Stimulated activated CD8-positive, alpha-beta memory T cell treated with anti-CD3 and anti-CD28 coated beads, Interleukin-15, amount 100 ng/mL, for 48 hours (primary cell): Measurements from ENCODE around the gene RNF121.

Experiments used
- DNase-seq, 2 donors: peaks; one replicate each; pipeline ENCODE4 v3.0.0-alpha.2; 2020; ENCODE audit warnings: low read depth in 2 of 2

Gene RNF121

DNA sequence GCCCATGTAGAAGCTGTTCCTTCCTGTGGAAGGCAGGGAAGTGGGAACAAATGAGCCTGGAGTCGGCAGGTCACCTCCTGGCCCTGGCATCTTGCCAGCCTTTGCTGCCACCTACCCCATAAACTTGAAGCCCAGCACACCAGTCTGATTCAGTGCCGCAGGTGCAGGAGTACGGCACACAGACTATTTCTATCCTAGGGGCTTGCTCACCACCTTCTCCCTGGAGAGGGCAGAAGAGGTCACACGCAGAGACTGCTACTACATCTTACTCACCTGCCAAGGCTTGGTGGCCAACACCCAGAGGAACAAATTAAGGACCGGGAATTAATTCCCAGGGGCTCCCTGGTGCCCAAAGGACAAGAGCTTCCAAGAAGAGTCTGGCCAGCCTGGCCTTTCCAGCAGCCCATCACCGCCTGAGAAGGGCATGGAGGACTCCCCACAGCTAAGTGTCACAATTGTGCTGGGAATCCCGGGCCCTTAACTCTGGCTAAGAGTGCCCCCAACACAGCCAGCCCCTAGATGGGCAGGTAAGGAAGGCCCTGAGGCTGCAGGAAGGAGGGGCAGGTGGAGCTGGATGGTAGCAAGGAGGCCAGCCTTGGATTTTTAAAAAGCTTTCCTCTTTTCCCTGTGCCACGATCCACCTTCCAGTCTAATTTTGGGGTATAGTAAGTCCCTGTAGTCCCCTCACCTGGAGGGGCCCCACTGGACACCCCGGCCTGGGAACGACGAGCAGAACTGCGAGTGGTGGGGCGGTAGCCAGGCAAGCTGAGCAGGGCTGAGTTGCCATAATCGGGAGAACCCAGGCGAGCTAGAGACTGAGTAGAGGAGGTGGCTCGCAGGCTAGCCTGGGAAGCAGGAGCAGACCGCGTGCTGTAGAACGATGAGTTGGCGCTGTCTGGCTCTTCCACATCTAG is 76.8 kb downstream of the RNF121 start:
- no peak for DNase-seq

GRCh38 chr11:72006309-72007088 is 77.7 kb downstream of the RNF121 start:
- DNase-seq = no peak

DNA sequence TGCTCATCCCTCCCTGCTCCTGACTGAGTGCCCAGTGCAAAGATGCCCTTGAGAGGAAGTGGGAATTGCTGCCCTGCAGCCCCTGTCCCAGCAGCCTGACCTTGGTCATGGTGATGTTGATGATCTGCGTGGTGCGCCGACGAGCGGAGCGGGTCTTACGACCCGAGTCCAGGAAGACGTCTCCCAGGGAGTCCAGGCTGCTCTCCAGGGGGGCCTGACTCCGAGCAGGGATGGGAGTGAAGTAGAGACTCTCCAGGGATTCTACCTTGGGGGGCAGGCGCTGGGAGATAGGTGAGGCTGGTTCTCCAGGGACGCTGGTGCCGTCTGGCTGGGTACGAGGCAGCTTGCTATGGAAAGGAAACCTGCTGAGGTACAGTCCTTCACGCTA is 78.2 kb downstream of the RNF121 start:
- DNase-seq = no peak

DNA sequence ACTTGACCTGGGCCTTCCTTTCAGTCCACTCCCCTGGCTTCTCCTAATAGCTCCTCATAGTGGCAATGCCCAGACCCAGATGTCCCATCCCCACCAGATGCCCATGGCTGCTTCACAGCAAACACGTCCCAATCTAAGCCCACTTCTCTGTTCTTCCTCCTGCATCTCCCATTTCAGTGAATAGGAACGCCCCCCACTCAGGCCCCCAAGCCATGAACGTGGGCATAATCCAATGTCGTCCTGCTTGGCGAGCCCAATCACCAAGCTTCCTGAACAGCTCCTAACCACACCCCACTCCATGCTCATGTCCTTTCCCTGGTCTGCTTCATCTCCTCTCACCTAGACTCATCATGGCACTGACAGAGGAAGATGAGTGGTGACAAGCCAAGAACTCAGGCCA is 78.7 kb downstream of the RNF121 start:
- no peak for DNase-seq

- no peak for DNase-seq
Observed at GRCh38 chr11:72008728-72009127, 79.9 kb downstream of the RNF121 start.

DNA sequence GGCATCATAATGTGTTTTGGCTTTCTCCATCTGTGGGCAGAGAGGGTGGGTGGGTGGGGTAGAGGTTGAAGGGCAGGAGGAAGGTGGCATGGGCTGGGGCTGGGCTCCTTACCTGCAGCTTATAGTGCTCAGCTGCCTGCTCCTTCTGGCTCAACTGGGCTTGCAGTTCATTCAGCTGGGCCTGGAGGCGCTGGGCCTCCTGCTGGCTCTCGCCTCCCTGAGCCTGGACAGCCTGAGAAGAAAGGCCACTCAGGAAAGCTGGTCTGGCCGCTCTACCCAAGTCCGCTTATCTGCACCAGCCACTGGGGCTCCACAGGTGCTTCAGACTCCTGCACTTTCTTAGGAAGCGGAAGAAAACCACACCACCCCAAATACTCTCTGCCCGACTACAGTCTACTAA is 80.3 kb downstream of the RNF121 start:
- no peak for DNase-seq

- no peak for DNase-seq
Observed at GRCh38 chr11:72010529-72011233, 81.8 kb downstream of the RNF121 start.

DNA sequence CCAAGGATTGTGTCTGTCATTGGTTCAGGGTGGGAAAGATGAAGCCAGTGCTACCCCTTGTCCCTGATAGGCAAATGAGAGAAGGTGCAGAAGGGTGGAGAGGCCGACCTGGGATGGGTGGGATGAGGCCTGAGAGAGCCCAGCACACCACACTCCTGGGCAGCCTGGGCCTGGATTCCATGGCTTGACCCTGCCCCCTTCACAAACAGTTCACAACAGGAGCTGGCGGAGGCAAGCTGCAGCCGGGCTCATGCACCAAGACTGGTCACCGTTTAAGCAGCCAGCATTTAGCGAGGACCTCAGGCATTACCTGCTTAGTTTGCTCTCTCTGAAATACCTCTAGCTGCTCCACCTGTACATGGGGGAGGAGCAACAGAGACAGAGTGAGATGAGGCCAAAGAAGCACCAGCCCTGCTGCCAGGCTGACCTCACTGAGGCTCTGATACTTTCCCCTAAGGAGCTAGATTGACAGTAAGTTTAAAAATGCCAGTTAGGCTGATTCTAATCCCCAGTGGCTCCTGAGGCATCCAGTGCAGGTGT is 83.3 kb downstream of the RNF121 start:
- DNase-seq = no peak

GRCh38 chr11:72012897-72013721 is 84.3 kb downstream of the RNF121 start:
- no peak for DNase-seq

DNA sequence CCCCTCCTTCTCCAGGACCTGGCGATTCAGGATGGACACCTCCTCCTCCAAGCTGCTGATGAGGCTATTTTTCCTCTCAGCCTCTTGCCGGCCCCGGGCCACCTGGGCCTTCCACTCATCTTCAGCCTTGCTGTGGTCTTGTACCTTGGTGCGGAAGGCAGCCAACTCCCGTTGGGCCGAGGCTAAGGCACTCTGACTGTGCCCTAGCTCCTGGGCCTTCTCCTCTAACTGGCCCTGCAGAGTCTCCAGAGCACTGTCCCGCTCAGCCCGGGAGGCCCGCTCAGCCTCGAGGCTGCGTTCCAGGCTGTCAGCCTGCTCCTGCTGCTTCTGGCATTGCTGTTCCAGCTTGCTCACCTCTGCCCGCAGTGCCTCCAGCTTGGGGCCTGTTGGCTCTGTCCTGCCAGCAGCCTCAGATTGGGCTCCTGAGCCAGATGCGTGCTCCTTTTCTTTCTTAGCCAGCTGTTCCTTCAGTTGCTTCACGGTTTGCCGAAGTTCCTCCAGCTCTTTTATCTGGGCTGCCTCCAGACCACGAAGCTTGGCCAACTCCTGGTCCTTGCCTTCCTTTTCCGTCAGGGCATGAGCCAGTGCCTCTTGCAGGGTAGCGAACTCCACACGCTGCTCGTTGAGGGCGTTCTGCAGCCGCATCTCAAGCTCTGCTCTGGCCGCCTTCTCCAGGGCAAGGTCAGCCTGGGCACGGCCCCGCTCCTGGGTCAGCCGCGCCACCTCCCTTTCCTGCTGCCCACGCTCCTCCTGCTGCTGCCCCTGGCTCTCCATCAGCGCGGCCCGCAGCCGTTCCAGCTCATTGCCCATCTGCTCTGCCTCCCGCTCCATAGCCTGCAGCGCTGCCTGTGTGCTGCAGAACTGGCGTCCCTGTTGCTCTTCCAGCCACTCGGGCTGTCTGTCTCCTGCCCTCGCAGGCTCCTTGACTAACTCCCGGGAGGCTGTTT is 85.2 kb downstream of the RNF121 start:
- no peak for DNase-seq

DNA sequence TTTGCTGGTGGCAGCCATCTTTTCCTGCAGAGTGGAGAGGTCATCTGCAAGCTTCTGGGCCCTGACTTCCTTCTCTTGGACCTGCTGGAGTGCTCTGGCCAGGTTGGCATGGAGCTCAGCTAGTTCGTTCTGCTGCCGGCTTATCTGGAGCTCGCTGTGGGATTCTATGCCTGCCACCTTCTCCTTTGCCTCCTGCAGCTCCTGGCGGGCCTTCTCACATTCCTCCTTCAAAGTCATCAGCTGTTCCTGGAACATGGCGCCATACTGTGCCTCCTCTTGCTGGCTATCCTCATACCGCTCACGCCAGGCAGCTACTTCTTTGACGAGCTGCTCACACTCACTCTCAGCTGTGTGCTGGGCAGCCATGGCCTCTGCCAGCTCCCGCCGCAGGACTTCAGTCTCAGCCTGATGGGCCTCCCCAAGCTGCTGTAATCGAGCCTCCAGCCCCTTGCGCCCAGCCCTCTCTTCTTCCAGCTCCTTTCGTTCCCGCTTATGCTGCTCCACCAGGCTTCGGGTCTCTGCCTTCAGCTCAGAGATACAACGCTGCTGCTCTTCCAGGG is 86.0 kb downstream of the RNF121 start:
- DNase-seq = no peak

GRCh38 chr11:72015511-72016061 is 86.7 kb downstream of the RNF121 start:
- DNase-seq = no peak

DNA sequence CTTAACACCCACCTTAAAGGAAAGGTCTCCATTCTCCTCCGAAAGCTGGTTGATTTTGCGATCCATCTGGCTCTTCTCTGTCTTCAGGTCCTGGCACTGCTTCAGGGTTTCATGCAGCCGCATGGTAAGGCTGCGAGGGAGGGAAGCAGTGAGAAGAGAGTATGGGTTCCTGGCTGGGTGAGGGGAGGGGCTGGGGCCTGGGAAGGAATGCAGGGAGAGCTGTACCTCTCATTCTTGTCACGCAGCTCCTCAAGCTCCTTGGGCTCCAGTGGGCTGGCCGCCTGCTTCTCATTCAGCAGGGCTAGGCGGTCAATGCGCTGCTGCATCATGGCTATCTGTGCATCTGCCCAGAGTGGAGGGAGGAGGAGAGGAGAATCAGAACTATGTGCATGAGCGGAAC is 89.3 kb downstream of the RNF121 start:
- DNase-seq = no peak

GRCh38 chr11:72023335-72023734 is 94.5 kb downstream of the RNF121 start:
- no peak for DNase-seq

DNA sequence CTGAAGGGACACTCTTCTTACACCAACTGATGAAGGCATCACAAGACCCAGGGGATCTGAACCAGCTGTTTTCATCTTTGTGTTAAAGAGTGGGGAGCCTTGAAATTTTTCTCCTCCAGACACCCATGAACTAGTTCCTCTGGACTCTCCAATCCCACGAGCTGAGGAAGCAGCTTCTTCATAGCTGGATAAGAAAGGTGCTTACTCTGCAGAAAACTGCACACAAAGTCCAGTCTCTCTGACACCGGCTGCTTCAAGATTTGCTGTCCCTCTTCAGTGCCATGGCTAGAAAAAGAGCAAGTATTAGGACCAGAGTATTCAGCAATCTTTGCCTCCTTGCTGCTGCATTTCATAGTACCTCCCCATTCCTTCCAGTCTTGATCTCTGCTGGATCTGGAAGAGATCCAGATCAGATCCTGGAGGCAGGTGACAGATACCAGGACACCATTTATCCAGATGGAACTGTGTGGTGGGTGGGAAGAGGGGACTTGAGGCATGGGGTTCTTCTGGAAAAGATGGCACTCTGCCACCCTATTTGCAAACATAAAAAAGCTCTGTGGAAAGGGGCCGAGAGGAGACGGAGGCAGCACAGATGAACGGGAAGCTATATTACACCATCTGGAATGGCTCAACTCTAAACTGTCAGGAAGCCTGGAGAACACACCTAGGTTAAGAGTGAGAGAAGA is 95.4 kb downstream of the RNF121 start:
- no peak for DNase-seq

GRCh38 chr11:72026090-72026489 is 97.2 kb downstream of the RNF121 start:
- no peak for DNase-seq

DNA sequence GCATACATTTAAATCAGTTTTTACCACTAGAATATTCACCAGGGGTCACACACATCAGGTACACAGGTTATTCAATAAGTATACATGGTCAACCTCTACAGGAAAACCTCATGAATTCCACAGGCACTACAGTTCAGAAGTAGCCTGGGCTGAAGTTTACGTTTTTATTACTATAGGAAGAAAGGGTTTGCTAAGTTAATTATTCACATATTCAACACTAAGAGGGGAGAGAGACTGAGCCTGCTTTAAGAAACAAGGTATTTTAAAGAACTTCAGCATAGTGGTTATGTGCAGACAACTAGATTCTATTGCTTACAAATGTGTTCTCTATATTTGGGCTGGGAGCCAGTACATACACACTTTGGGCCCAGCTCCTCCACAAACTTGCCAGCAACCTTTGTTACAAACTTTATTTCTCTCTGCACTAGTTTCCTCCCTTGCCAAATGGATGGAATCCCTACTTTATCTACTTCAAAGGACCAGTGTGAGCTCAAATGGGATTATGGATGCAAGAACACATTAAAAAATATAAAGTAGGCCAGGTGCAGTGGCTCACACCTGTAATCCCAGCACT is 101.7 kb downstream of the RNF121 start:
- DNase-seq = no peak

DNA sequence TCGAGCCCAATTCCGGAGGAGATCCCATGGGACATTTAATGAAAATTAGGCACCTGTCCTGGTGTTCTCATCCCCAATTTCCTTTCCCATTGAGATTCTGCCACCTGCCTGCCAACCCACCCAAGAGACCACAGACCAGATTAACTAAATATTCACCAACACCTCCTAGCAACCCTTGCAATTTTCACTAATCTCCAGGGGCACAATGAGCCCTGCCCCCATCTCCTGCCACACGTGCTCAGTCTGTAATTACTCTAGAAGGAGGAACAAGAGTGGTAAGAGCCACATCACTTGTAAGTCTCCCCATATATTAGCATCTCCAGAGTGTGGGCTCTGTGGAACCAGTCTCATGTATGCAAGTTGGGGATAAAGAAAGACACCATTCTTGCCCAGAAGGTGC is 107.8 kb downstream of the RNF121 start:
- DNase-seq = no peak
